Nephron (organoid): ENCODE data around the gene C10orf143.
A peak's percentile ranks its signal among the peaks of the same experiment; 100 is the strongest.

Experiments used
- H3K27ac Mint-ChIP-seq, 3 experiments: 2 replicates each; pipeline ENCODE4 v1.8.0; 2020; ENCODE audit warnings: mixed read lengths in 3 of 3, mild to moderate bottlenecking in 2 of 3, moderate library complexity in 1 of 3
- H3K27me3 Mint-ChIP-seq: 2 replicates; pipeline ENCODE4 v1.8.0; 2021; ENCODE audit warnings: low read depth, mild to moderate bottlenecking, moderate library complexity, mixed read lengths
- H3K36me3 Mint-ChIP-seq: 2 replicates; pipeline ENCODE4 v1.8.0; 2020; ENCODE audit warnings: low read depth, mixed read lengths
- H3K4me1 Mint-ChIP-seq: 2 replicates; pipeline ENCODE4 v1.8.0; 2020; ENCODE audit warnings: mixed read lengths
- H3K4me3 Mint-ChIP-seq, 3 experiments: 2 replicates each; pipeline ENCODE4 v1.8.0; 2020; ENCODE audit warnings: mild to moderate bottlenecking in 3 of 3, mixed read lengths in 3 of 3, moderate library complexity in 2 of 3
- H3K9me3 Mint-ChIP-seq: 2 replicates; pipeline ENCODE4 v1.8.0; 2020; ENCODE audit warnings: mixed read lengths
- CTCF ChIP-seq, 3 experiments: fragments of 200-600 bp; sonication (generic); IDR thresholded peaks; one replicate each; pipeline ENCODE4 v1.5.0; 2021; ENCODE audit warnings: antibody characterized with exemption in 3 of 3; ENCODE audit not compliant: unreplicated experiment in 3 of 3

The C10orf143 gene

GRCh38 chr10:130022086-130022485 lies 88.5 kb downstream of the C10orf143 start:
- peaks cover 27% of the 10 kb centered on the region for H3K27me3 Mint-ChIP-seq
- H3K27ac Mint-ChIP-seq, result peak overlapping the region; percentile 17 to 51 (median 48)
- no peaks in the 10 kb centered on the region for H3K36me3 Mint-ChIP-seq
- no peaks in the 10 kb centered on the region for H3K9me3 Mint-ChIP-seq
- peaks cover 27% of the 10 kb centered on the region for H3K4me1 Mint-ChIP-seq
- H3K4me3 Mint-ChIP-seq, result no peak overlapping the region
- no peak for TF ChIP-seq CTCF (IDR thresholded peaks at IDR 0.05; ENCODE audit: unreplicated experiment in 3 of 3)

- Mint-ChIP-seq H3K4me1 (peaks cover 27% of the 10 kb centered on the region), H3K27me3 (peaks cover 28% of the 10 kb centered on the region), H3K36me3 (no peaks in the 10 kb centered on the region), H3K9me3 (no peaks in the 10 kb centered on the region), H3K4me3 (no peak overlapping the region), H3K27ac (no peak overlapping the region)
- TF ChIP-seq CTCF (IDR thresholded peaks at IDR 0.05; ENCODE audit: unreplicated experiment in 3 of 3), result no peak
These were observed 89.2 kb downstream of the C10orf143 start for GRCh38 chr10:130021383-130021950.

- H3K4me3 Mint-ChIP-seq, result no peak overlapping the region
- H3K9me3 Mint-ChIP-seq, result no peaks in the 10 kb centered on the region
- H3K36me3 Mint-ChIP-seq, result no peaks in the 10 kb centered on the region
- no peak overlapping the region for H3K27ac Mint-ChIP-seq
- peaks cover 27% of the 10 kb centered on the region for H3K4me1 Mint-ChIP-seq
- TF ChIP-seq CTCF (IDR thresholded peaks at IDR 0.05; ENCODE audit: unreplicated experiment in 3 of 3), result no peak
- peaks cover 34% of the 10 kb centered on the region for H3K27me3 Mint-ChIP-seq
These were observed 89.8 kb downstream of the C10orf143 start for GRCh38 chr10:130020651-130021382.

GRCh38 chr10:130018730-130019185 lies 91.9 kb downstream of the C10orf143 start:
- H3K4me3 Mint-ChIP-seq, result no peak overlapping the region
- peaks cover 41% of the 10 kb centered on the region for H3K27me3 Mint-ChIP-seq
- no peaks in the 10 kb centered on the region for H3K36me3 Mint-ChIP-seq
- no peak for TF ChIP-seq CTCF (IDR thresholded peaks at IDR 0.05; ENCODE audit: unreplicated experiment in 3 of 3)
- no peaks in the 10 kb centered on the region for H3K9me3 Mint-ChIP-seq
- H3K4me1 Mint-ChIP-seq, result peaks cover 32% of the 10 kb centered on the region
- H3K27ac Mint-ChIP-seq, result no peak overlapping the region

- peaks cover 45% of the 10 kb centered on the region for H3K27me3 Mint-ChIP-seq
- H3K27ac Mint-ChIP-seq, result no peak overlapping the region
- TF ChIP-seq CTCF (IDR thresholded peaks at IDR 0.05; ENCODE audit: unreplicated experiment in 3 of 3), result no peak
These were observed 92.4 kb downstream of the C10orf143 start for GRCh38 chr10:130018265-130018664.

GRCh38 chr10:130017631-130018022 lies 93.0 kb downstream of the C10orf143 start:
- Mint-ChIP-seq H3K9me3 (no peaks in the 10 kb centered on the region), H3K27me3 (peaks cover 49% of the 10 kb centered on the region), H3K27ac (no peak overlapping the region), H3K4me1 (peaks cover 41% of the 10 kb centered on the region), H3K36me3 (no peaks in the 10 kb centered on the region), H3K4me3 (no peak overlapping the region)
- TF ChIP-seq CTCF (IDR thresholded peaks at IDR 0.05; ENCODE audit: unreplicated experiment in 3 of 3), result no peak

More at GRCh38 chr10:130018265-130018664, 92.4 kb downstream of the C10orf143 start:
- Mint-ChIP-seq H3K9me3 (no peaks in the 10 kb centered on the region), H3K4me1 (peaks cover 37% of the 10 kb centered on the region), H3K4me3 (no peak overlapping the region), H3K36me3 (no peaks in the 10 kb centered on the region)
